Natural killer cell treated with Interleukin-12 subunit alpha and Interleukin-12 subunit beta and Interleukin-15 and Interleukin-18, amount 100 ng/mL, for 72 hours (primary cell): ENCODE results near the gene ZKSCAN2. TPM values are rescaled to one million over a fixed set of nuclear protein-coding genes. Genes with fewer than 3 reads are reported as not detected.

Source experiments
- ATAC-seq, 2 donors: fragments of 150-1000 bp; cut with Tn5 transposase in 1 of 2; sonication (Bioruptor Pico), chemical (Tn5 transposase) in 1 of 2; 2 replicates each; pipeline ENCODE4 v1.10.0; 2021
- DNase-seq: peaks from one replicate; pipeline ENCODE4 v3.0.0; 2022; ENCODE audit warnings: low spot score
- H3K27ac Mint-ChIP-seq, 2 donors: 1 replicate in 1 of 2; 2 replicates in 1 of 2; pipeline ENCODE4 v1.8.0; 2022; ENCODE audit warnings: mixed read lengths in 2 of 2, mild to moderate bottlenecking in 1 of 2, moderate library complexity in 1 of 2
- H3K27me3 Mint-ChIP-seq, 2 donors: 1 replicate in 1 of 2; 2 replicates in 1 of 2; pipeline ENCODE4 v1.8.0; 2022; ENCODE audit warnings: mixed read lengths in 2 of 2
- H3K36me3 Mint-ChIP-seq: one replicate; pipeline ENCODE4 v1.8.0; 2022; ENCODE audit warnings: mixed read lengths
- H3K4me1 Mint-ChIP-seq, 2 donors: 1 replicate in 1 of 2; 2 replicates in 1 of 2; pipeline ENCODE4 v1.8.0; 2022; ENCODE audit warnings: low read depth in 2 of 2, mixed read lengths in 2 of 2, mild to moderate bottlenecking in 1 of 2
- H3K4me3 Mint-ChIP-seq: one replicate; pipeline ENCODE4 v1.8.0; 2022; ENCODE audit warnings: mixed read lengths
- H3K9me3 Mint-ChIP-seq: 2 replicates; pipeline ENCODE4 v1.8.0; 2022; ENCODE audit warnings: mixed read lengths
- total RNA-seq, 2 donors: library from RNA; stranded (reverse); gene quantifications; one replicate each; pipeline ENCODE4 v1.2.3, GENCODE V29; 2022

ZKSCAN2 gene
- total RNA-seq, 2 donors from 2014 or later: 4.5 to 4.7 TPM

- Mint-ChIP-seq H3K36me3 (peaks cover 10% of the 10 kb centered on the region), H3K4me3 (peak overlapping the region; percentile 98), H3K4me1 (peaks cover 40 to 41% of the 10 kb centered on the region in 2 donors), H3K27ac (peak overlapping the region; percentile 95 to 97), H3K27me3 (no peaks in the 10 kb centered on the region), H3K9me3 (no peaks in the 10 kb centered on the region)
- ATAC-seq: peak in 1 of 2 donors; percentile 71
- peak; percentile 84 for DNase-seq
Measured at GRCh38 chr16:25257956-25258860, 563 bp upstream of the ZKSCAN2 start.

DNA sequence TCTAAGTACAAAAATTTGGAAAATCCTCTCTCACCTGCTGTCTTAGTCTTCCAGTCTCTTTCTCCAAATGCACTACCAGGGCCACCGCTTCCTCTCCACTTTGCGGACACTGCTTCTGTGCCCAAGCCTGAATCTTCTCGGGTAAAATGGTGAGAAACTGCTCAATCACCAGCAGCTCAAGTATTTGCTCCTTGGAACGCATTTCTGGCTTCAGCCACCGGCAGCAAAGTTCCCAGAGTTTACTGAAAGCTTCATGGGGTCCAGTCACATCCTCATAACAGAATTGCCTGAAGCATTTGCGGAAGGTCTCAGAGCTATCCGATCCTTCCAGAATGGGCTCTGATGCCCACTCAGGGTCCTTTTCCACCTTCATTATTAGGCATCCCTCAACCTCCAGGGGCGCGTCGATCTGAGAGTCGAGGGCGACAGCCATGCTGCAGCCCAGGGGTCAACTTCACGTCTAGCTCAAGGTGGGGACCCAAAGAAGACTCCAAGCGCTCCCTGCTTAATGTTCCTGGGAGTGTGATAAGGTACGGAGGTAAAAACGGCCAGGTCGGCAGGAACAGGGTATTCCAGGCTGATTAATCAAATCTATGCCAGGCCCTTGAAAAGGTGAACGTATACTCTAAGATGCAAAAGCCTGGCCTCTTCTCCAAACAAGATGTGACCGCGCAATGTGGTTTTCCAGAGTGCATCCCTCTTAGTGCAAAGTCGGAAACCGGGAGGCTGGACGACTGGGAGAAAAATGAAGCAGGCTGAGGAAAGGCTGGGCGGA is 763 bp downstream of the ZKSCAN2 start:
- no peak for DNase-seq
- Mint-ChIP-seq H3K9me3 (no peaks in the 10 kb centered on the region), H3K4me1 (peaks cover 39 to 40% of the 10 kb centered on the region in 2 donors), H3K27me3 (no peaks in the 10 kb centered on the region), H3K4me3 (peak overlapping the region; percentile 98), H3K27ac (peak overlapping the region; percentile 95 to 97), H3K36me3 (peaks cover 11% of the 10 kb centered on the region)
- ATAC-seq: no peak

GRCh38 chr16:25253322-25253721 is 4.3 kb downstream of the ZKSCAN2 start:
- DNase-seq: no peak
- H3K27me3 Mint-ChIP-seq: no peaks in the 10 kb centered on the region
- peaks cover 16 to 17% of the 10 kb centered on the region in 2 donors for H3K4me1 Mint-ChIP-seq

DNA sequence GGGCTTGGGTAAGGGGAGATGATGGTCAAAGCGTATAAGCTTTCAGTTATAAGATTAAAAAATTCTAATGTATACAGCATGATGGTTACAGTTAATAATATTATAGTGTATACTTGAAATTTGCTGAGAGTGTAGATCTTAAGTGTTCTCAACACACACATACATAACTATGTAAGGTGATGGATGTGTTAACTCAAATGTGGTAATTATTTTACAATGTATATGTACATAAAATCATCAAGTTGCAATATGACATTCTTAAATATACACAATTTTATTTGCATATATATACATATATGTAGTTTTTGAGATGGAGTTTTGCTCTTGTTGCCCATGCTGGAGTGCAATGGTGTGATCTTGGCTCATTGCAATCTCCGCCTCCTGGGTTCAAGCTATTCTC is 7.2 kb downstream of the ZKSCAN2 start:
- Mint-ChIP-seq H3K27me3 (no peaks in the 10 kb centered on the region), H3K4me1 (peaks cover 0 to 3% of the 10 kb centered on the region in 2 donors), H3K9me3 (no peaks in the 10 kb centered on the region), H3K4me3 (no peak overlapping the region), H3K27ac (no peak overlapping the region), H3K36me3 (peaks cover 28% of the 10 kb centered on the region)
- ATAC-seq: no peak
- DNase-seq: no peak

More at GRCh38 chr16:25253322-25253721, 4.3 kb downstream of the ZKSCAN2 start:
- Mint-ChIP-seq H3K9me3 (no peaks in the 10 kb centered on the region), H3K36me3 (peaks cover 12% of the 10 kb centered on the region), H3K27ac (no peak overlapping the region), H3K4me3 (no peak overlapping the region)
- ATAC-seq: no peak

- H3K27ac Mint-ChIP-seq: no peak overlapping the region
- no peaks in the 10 kb centered on the region for H3K36me3 Mint-ChIP-seq
- H3K4me1 Mint-ChIP-seq: peaks cover 0 to 5% of the 10 kb centered on the region in 2 donors
- no peak for DNase-seq
- no peaks in the 10 kb centered on the region for H3K9me3 Mint-ChIP-seq
- H3K4me3 Mint-ChIP-seq: no peak overlapping the region
- H3K27me3 Mint-ChIP-seq: peaks cover 0 to under 1% of the 10 kb centered on the region in 2 donors
- ATAC-seq: no peak
Measured at GRCh38 chr16:25235991-25236390, 21.7 kb downstream of the ZKSCAN2 start.

- Mint-ChIP-seq H3K36me3 (no peaks in the 10 kb centered on the region), H3K9me3 (no peaks in the 10 kb centered on the region), H3K4me3 (no peak overlapping the region), H3K27ac (no peak overlapping the region), H3K27me3 (peaks cover 0 to 2% of the 10 kb centered on the region in 2 donors), H3K4me1 (peaks cover 0 to 5% of the 10 kb centered on the region in 2 donors)
- DNase-seq: no peak
- ATAC-seq: no peak
Measured at GRCh38 chr16:25228372-25228771, 29.3 kb downstream of the ZKSCAN2 start.

GRCh38 chr16:25224731-25225319 is 32.8 kb downstream of the ZKSCAN2 start:
- Mint-ChIP-seq H3K9me3 (no peaks in the 10 kb centered on the region), H3K36me3 (no peaks in the 10 kb centered on the region), H3K4me1 (peaks cover 0 to 5% of the 10 kb centered on the region in 2 donors), H3K27me3 (no peaks in the 10 kb centered on the region), H3K27ac (no peak overlapping the region), H3K4me3 (no peak overlapping the region)
- DNase-seq (no peak), ATAC-seq (no peak)

- Mint-ChIP-seq H3K27me3 (no peaks in the 10 kb centered on the region), H3K4me3 (no peak overlapping the region), H3K9me3 (no peaks in the 10 kb centered on the region), H3K27ac (no peak overlapping the region), H3K36me3 (no peaks in the 10 kb centered on the region), H3K4me1 (peaks cover 0 to 5% of the 10 kb centered on the region in 2 donors)
- DNase-seq (no peak), ATAC-seq (no peak)
Measured at GRCh38 chr16:25223964-25224363, 33.7 kb downstream of the ZKSCAN2 start.

DNA sequence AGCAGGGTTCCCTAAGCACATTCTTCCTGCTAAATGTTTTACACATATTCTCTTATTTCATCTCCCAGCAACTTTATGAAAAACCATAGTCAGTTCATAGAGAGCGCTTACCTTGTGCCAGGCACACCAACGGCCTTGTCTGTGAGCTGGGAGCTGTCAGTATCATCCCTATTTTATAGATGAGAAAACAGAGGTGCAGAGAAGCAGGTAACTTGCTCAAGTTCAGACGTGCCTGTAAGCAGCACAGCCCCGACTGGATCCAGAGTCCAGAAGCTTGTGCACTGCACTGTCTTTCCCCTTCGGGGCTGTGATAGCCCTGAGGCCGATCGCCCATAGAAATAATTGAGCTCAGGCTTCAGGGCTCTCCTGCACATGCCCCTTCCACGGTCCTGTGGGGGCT is 34.7 kb downstream of the ZKSCAN2 start:
- no peak overlapping the region for H3K27ac Mint-ChIP-seq
- DNase-seq (no peak), ATAC-seq (no peak)
- no peaks in the 10 kb centered on the region for H3K9me3 Mint-ChIP-seq
- peaks cover 0 to 5% of the 10 kb centered on the region in 2 donors for H3K4me1 Mint-ChIP-seq
- H3K36me3 Mint-ChIP-seq: no peaks in the 10 kb centered on the region
- H3K4me3 Mint-ChIP-seq: no peak overlapping the region
- H3K27me3 Mint-ChIP-seq: no peaks in the 10 kb centered on the region

DNA sequence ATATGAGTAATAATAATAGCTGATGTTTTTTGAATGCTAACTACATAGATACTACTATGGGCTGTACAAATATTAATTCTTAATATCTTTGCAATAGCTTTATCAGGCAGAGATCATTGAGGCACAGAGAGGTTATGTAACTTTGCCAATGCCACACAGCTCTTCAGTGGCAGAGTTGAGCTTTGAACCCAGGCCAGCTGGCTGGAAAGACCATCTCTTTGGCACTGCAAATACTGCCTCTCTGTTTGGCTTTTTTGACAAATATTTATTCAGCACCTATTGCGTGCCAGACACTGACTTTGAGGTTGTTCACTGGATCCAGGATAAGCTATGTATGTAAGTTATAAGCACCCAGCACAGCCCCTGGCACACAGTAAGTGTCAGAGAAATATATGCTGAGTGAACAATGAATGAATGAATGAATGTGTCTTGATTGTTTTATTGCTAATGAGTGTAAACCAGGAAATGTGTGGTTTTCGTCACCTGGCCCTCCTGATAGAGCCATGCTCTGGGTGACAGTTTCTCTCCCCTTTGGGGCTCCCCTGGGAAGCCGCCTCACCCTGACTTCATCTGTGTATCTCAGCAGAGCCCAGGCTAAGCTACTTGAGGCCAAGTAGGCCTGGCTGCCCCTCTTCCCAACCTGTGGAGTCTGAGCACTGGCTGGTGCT is 38.4 kb downstream of the ZKSCAN2 start:
- H3K36me3 Mint-ChIP-seq: no peaks in the 10 kb centered on the region
- DNase-seq (no peak), ATAC-seq (no peak)
- H3K4me1 Mint-ChIP-seq: no peaks in the 10 kb centered on the region
- no peaks in the 10 kb centered on the region for H3K9me3 Mint-ChIP-seq
- H3K4me3 Mint-ChIP-seq: no peak overlapping the region
- H3K27me3 Mint-ChIP-seq: peaks cover 0 to 2% of the 10 kb centered on the region in 2 donors
- no peak overlapping the region for H3K27ac Mint-ChIP-seq

- DNase-seq (no peak), ATAC-seq (no peak)
- H3K4me1 Mint-ChIP-seq: no peaks in the 10 kb centered on the region
- H3K36me3 Mint-ChIP-seq: no peaks in the 10 kb centered on the region
- H3K9me3 Mint-ChIP-seq: no peaks in the 10 kb centered on the region
- H3K27ac Mint-ChIP-seq: no peak overlapping the region
- H3K27me3 Mint-ChIP-seq: peaks cover 0 to 2% of the 10 kb centered on the region in 2 donors
- no peak overlapping the region for H3K4me3 Mint-ChIP-seq
Measured at GRCh38 chr16:25217921-25218320, 39.7 kb downstream of the ZKSCAN2 start.

DNA sequence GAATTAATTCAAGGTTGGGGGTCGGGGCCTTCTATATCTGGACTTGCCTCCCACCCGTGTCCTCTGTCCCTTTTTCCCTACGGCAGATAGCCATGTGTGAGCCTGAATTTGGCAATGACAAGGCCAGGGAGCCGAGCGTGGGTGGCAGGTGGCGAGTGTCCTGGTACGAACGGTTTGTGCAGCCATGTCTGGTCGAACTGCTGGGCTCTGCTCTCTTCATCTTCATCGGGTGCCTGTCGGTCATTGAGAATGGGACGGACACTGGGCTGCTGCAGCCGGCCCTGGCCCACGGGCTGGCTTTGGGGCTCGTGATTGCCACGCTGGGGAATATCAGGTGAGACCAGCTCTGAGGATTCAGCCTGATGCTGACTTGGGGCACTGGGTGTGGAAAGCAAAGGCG is 40.5 kb downstream of the ZKSCAN2 start:
- H3K27me3 Mint-ChIP-seq: peaks cover 0 to 2% of the 10 kb centered on the region in 2 donors
- DNase-seq: no peak
- no peaks in the 10 kb centered on the region for H3K9me3 Mint-ChIP-seq
- H3K4me3 Mint-ChIP-seq: no peak overlapping the region
- H3K4me1 Mint-ChIP-seq: no peaks in the 10 kb centered on the region
- ATAC-seq: no peak
- H3K36me3 Mint-ChIP-seq: no peaks in the 10 kb centered on the region
- no peak overlapping the region for H3K27ac Mint-ChIP-seq

GRCh38 chr16:25213709-25214397 is 43.8 kb downstream of the ZKSCAN2 start:
- no peaks in the 10 kb centered on the region for H3K9me3 Mint-ChIP-seq
- ATAC-seq (no peak), DNase-seq (no peak)
- no peaks in the 10 kb centered on the region for H3K36me3 Mint-ChIP-seq
- no peak overlapping the region for H3K4me3 Mint-ChIP-seq
- no peaks in the 10 kb centered on the region for H3K4me1 Mint-ChIP-seq
- H3K27ac Mint-ChIP-seq: no peak overlapping the region
- H3K27me3 Mint-ChIP-seq: peaks cover 0 to 2% of the 10 kb centered on the region in 2 donors
